Activated naive CD4-positive, alpha-beta T cell treated with anti-CD3 and anti-CD28 coated beads, Interleukin-2, amount 50 U/mL, for 16 hours (primary cell): ENCODE data around the gene KRTAP10-1.
"Not testable (repeated sequence)": the region's sequence is repeated elsewhere in the genome, so short reads cannot be mapped to it uniquely, and the experiment has no call there.

ENCODE experiments used
- DNase-seq: peaks from one replicate; pipeline ENCODE4 v3.0.0-alpha.2; 2020

The KRTAP10-1 gene

GRCh38 chr21:44569861-44570517 is 30.0 kb upstream of the KRTAP10-1 start:
- DNase-seq = no peak

- DNase-seq = no peak
Observed at GRCh38 chr21:44568667-44569556, 28.9 kb upstream of the KRTAP10-1 start.

- DNase-seq = no peak
Observed at GRCh38 chr21:44568261-44568660, 28.3 kb upstream of the KRTAP10-1 start.

GRCh38 chr21:44567481-44568171 is 27.6 kb upstream of the KRTAP10-1 start:
- no peak for DNase-seq

- no peak for DNase-seq
Observed at GRCh38 chr21:44566403-44566802, 26.4 kb upstream of the KRTAP10-1 start.

- no peak for DNase-seq
Observed at GRCh38 chr21:44564886-44565598, 25.0 kb upstream of the KRTAP10-1 start.

GRCh38 chr21:44564099-44564498 is 24.1 kb upstream of the KRTAP10-1 start:
- no peak for DNase-seq

GRCh38 chr21:44558695-44559094 is 18.7 kb upstream of the KRTAP10-1 start, which contains the start of gene KRTAP10-3:
TSS of gene KRTAP10-3 (minus strand) at chr21:44558795. CDS start at chr21:44558715, 80 bp downstream.
- no peak for DNase-seq

GRCh38 chr21:44558329-44558675 is 18.3 kb upstream of the KRTAP10-1 start:
- not testable (repeated sequence) for DNase-seq

GRCh38 chr21:44557491-44558328 is 17.7 kb upstream of the KRTAP10-1 start:
- no peak for DNase-seq

- no peak for DNase-seq
Observed at GRCh38 chr21:44556879-44557278, 16.9 kb upstream of the KRTAP10-1 start.

GRCh38 chr21:44555200-44555875 is 15.3 kb upstream of the KRTAP10-1 start:
- DNase-seq = no peak

GRCh38 chr21:44552681-44553080 is 12.7 kb upstream of the KRTAP10-1 start:
- DNase-seq = no peak

GRCh38 chr21:44552136-44552535 is 12.1 kb upstream of the KRTAP10-1 start:
- DNase-seq = no peak

- no peak for DNase-seq
Observed at GRCh38 chr21:44551340-44551961, 11.5 kb upstream of the KRTAP10-1 start, which contains the start of gene KRTAP10-2. TSS of gene KRTAP10-2 (minus strand) at chr21:44551505. CDS start at chr21:44551458, 47 bp downstream.

- DNase-seq = no peak
Observed at GRCh38 chr21:44550807-44551206, 10.8 kb upstream of the KRTAP10-1 start.

- not testable (repeated sequence) for DNase-seq
Observed at GRCh38 chr21:44550285-44550684, 10.3 kb upstream of the KRTAP10-1 start.

GRCh38 chr21:44549525-44550211 is 9.7 kb upstream of the KRTAP10-1 start:
- DNase-seq = no peak

- DNase-seq = no peak
Observed at GRCh38 chr21:44548922-44549321, 8.9 kb upstream of the KRTAP10-1 start.

GRCh38 chr21:44548381-44548780 is 8.4 kb upstream of the KRTAP10-1 start:
- no peak for DNase-seq
